Stimulated activated CD4-positive, alpha-beta T cell treated with anti-CD3 and anti-CD28 coated beads, TNF-alpha, amount 100 ng/mL, for 48 hours (primary cell): Measurements from ENCODE around the gene CYP4F8.

Source experiments
- DNase-seq, 3 donors: peaks; one replicate each; pipeline ENCODE4 v3.0.0-alpha.2; 2020; ENCODE audit warnings: low read depth in 3 of 3

CYP4F8 gene

DNA sequence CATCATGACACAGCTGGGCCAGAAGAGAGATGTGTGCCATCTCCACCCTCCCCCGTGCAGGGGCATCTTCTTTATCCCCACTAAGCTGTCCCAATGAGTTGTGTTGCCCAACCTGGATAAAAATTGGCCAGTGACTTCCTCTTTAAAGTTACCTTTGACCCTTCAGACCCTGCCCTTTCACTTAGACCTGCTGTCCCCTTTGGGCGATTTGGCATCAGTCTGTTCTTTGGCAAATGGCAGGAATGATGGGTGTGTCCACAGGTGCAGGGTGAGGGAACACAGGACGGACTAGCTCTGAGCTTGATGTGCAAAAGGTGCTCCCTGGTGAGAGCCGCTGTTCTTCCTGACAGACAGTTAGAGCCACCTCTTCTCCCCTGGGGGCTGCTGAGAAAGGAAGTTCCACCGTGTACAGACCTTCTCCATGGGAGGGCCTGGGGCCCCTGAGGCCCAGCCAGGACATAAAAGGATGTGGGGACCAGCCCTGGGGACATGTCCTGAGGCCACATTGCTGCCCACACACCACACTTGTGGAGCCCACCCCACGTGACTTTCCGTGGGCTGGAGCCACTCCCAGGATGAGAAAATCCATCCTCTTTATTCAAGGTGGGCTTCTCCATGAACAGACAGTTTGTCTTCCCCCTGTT is 1.7 kb downstream of the CYP4F8 start:
- DNase-seq, result no peak

DNA sequence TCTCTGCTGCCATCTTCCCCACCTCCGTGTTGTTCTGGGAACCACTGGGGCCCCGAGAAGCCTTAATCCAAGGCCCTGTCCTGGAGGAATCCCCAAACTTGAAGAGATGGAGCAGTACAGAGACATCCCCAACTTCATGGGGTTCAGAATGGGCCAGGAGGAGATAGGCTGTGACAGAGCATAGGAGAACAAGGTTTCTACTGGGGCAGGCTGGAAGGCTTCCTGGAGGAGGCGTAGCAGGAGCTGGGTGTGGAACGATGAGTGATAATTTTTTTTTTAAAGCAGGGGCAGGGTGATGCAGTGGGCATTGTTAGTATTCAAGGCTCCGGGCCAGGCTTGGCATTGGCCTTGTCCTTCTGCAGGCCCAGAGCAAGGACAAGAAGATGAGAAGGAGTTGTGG is 3.3 kb downstream of the CYP4F8 start:
- DNase-seq, result no peak

- DNase-seq, result no peak
These were observed 6.8 kb downstream of the CYP4F8 start for GRCh38 chr19:15621801-15622200.

DNA sequence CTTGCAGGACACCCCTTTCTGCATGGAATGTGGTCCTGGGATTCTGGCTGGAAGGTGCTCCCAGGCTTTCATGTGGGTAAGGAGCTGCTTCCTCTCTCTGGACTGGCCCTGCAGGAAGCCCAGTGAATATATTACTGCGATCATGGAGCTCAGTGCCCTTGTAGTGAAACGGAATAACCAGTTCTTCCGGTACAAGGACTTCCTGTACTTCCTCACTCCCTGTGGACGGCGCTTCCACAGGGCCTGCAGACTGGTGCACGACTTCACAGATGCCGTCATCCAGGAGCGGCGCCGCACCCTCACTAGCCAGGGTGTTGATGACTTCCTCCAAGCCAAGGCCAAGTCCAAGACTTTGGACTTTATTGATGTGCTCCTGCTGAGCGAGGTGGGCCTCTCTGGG is 8.0 kb downstream of the CYP4F8 start:
- DNase-seq, result no peak

DNA sequence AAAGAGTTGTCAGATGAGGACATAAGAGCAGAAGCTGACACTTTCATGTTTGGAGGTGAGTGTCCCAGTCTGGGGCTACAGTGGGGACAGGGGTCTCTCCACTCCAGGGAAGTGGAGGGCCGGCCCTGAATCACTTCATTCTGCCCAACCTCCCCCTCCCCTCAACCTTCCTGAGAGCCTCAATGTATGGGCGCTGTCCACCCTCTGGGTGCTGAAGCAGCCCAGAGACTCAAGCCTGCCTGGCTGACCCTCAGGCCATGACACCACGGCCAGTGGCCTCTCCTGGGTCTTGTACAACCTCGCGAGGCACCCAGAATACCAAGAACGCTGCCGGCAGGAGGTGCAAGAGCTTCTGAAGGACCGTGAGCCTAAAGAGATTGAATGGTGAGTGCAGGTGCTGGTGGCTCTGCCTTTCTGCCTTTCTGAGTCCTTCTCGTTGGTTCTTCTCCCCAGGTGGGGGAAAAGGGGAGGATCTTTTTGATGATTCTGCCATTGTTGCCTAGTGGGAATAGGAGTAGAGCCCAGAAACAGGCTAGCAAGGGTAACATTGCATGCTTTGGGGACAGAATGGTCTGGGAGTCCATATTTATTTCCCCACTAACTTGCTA is 8.8 kb downstream of the CYP4F8 start:
- no peak for DNase-seq

DNA sequence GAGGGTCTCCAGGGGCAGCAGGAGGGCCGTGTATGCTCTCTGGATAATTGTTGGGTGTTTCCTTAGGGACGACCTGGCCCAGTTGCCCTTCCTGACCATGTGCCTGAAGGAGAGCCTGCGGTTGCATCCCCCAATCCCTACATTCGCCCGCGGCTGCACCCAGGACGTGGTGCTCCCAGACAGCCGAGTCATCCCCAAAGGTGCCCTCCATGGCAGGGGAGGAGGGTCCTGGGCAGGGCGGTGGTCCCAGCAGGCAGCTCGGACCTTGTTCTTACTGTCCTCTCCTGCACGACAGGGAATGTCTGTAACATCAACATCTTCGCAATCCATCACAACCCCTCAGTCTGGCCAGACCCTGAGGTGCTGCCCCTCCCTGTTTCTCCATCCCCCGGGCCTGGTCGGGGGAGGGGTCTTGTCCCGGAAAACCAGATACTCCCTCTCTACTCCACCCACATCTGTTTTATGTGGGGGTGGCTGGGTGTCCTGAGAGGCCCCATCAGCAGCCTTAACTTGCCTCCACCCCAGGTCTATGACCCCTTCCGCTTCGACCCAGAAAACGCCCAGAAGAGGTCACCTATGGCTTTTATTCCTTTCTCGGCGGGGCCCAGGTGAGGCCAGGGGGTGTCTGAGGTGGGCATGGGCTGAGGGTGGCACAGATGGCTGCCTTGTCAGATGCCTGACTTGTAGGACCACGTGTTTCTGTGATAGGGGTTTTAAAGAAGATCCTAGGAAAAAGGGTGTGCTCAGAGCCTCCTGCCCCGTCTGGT is 13.4 kb downstream of the CYP4F8 start:
- no peak for DNase-seq

- DNase-seq, result peak; percentile 71 to 87 (median 81)
These were observed 14.2 kb downstream of the CYP4F8 start for GRCh38 chr19:15629003-15629880.

- DNase-seq, result peak in 1 of 3 donors; percentile 8
These were observed 16.8 kb downstream of the CYP4F8 start for GRCh38 chr19:15631817-15632216.

DNA sequence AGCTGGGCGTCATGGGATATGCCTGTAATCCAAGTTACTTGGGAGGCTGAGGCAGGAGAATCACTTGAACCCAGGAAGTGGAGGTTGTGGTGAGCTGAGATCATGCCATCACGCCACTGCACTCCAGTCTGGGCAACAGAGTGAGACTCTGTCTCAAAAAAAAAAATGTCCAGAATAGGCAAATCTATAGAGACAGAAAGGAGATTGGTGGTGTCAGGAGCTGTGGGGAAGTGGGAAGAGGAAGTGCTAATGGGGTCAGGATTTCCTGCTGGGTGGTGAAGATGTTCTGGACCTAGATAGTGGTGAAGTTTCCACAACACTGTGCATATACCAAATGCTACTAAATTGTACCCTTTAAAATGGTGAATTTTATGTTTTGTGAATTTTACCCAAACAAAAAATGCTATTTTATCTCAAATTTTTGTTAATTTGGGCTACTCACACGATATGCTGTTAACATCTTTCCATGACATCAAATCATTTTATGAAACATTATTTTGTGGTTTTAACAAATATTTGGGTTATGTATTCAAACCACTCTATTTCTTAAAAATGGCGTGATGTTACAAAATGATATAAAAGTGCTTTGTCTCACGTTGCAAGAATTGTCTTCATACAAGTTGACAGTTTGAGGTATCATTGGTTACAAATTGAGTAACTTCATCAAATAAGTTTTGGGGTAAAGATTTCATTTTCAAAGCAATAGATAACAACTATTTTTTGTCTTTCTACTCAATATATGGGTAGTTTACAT is 18.2 kb downstream of the CYP4F8 start:
- no peak for DNase-seq

DNA sequence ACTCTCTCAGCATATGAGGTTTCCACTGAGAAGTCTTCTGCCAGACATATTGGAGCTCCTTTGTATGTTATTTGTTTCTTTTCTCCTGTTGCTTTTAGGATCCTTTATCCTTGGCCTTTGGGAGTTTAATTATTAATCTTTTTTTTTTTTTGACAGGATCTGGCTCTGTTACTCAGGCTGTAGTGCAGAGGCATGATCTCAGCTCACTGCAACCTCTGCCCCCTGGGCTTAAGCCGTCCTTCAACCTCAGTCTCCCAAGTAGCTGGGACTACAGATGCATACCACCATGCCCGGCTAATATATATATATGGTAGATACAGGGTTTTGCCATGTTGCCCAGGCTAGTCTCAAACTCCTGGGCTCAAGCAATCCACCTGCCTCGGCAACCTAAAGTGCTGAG is 19.1 kb downstream of the CYP4F8 start:
- DNase-seq, result no peak

GRCh38 chr19:15635016-15635805 is 20.2 kb downstream of the CYP4F8 start:
- DNase-seq, result no peak

- DNase-seq, result no peak
These were observed 21.0 kb downstream of the CYP4F8 start for GRCh38 chr19:15636026-15636425.

- DNase-seq, result no peak
These were observed 24.6 kb downstream of the CYP4F8 start for GRCh38 chr19:15639596-15639995.

GRCh38 chr19:15640294-15640903 is 25.4 kb downstream of the CYP4F8 start, which contains the start of gene CYP4F3:
Gene CYP4F3, plus strand, starts transcription at chr19:15640897. Its CDS starts 519 bp downstream, at chr19:15641416.
- no peak for DNase-seq

- no peak for DNase-seq
These were observed 26.0 kb downstream of the CYP4F8 start for GRCh38 chr19:15640904-15641597.

DNA sequence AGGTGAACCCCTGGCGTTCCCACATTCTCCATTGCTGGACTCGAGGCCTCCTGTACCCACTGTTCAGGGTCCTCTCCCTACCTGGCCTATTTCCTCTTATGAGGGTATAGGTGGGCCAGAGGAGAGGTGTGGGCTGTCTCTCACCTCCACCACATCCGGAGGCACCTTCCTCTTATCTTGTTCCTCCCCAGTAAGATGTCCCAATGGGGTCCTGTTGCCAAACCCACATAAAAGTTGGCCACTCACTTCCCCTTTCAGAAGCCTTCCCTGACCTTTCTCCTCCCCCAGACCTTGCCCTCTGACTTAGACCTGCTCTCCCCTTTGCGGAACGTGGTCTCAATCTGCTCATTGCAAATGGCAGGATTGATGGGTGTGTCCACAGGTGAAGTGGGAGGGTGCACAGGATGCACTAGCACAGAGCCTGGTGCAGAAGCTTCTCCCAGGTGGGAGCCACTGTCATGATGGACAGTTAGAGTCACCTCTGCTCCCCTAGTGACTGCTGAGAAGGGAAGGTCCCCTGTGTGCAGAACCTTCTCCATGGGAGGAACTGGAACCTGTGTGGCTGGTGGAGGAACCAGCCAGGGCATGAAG is 27.0 kb downstream of the CYP4F8 start:
- no peak for DNase-seq

DNA sequence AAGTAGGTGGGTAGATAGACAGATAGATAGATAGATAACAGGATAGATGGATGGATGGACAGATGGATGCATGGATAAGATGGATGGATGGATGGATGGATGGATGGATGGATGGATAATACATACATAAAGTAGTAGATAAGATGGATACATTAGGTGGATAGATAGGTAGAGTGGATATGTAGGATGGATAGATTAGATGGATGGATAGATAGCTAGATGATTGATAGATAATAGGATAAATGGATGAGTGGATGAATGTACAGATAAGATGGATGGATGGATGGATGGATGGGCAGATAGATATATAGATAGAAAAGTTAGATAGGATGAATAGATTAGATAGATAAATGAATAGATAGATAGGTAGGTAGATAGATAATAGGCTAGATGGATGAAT is 27.8 kb downstream of the CYP4F8 start:
- DNase-seq, result no peak

DNA sequence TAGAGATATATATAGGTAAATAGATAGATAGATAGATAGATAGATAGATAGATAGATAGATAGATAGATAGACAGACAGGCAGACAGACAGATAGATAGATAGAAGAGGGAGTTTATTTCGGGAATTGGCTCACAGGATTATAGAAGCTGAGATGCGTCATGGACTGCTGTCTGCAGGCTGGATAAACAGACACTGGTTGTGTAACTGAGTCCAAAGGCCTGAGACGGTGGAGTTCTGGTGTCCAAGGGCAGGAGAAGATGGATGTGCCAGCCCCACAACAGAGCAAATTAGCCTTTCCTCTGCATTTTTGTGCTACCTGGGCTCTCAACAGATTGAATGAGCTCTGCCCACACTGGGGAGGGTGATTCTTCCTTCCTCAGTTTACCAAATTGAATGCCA is 28.4 kb downstream of the CYP4F8 start:
- no peak for DNase-seq
